Stimulated activated CD4-positive, alpha-beta T cell treated with anti-CD3 and anti-CD28 coated beads, Interleukin-12 subunit alpha, Interleukin-12 subunit beta, amount 100 ng/mL, for 4 hours (primary cell): ENCODE measurements around the gene CA4.
"Not testable (repeated sequence)": the region's sequence is repeated elsewhere in the genome, so short reads cannot be mapped to it uniquely, and the experiment has no call there.

Source experiments
- DNase-seq: peaks from one replicate; pipeline ENCODE4 v3.0.0-alpha.2; 2020

CA4 gene

GRCh38 chr17:60156746-60157145 lies 7.0 kb downstream of the CA4 start:
- DNase-seq, result no peak

GRCh38 chr17:60157487-60158040 lies 7.8 kb downstream of the CA4 start:
- no peak for DNase-seq

- DNase-seq, result no peak
These were observed 9.1 kb downstream of the CA4 start for GRCh38 chr17:60158751-60159478.

GRCh38 chr17:60159479-60159866 lies 9.7 kb downstream of the CA4 start:
- DNase-seq, result no peak

GRCh38 chr17:60160829-60161501 lies 11.2 kb downstream of the CA4 start:
- no peak for DNase-seq

- no peak for DNase-seq
These were observed 12.0 kb downstream of the CA4 start for GRCh38 chr17:60161598-60162330.

- no peak for DNase-seq
These were observed 13.5 kb downstream of the CA4 start for GRCh38 chr17:60163108-60163784.

GRCh38 chr17:60164164-60164563 lies 14.4 kb downstream of the CA4 start:
- no peak for DNase-seq

- no peak for DNase-seq
These were observed 14.9 kb downstream of the CA4 start for GRCh38 chr17:60164697-60165096.

- DNase-seq, result no peak
These were observed 15.4 kb downstream of the CA4 start for GRCh38 chr17:60165223-60165622.

- no peak for DNase-seq
These were observed 16.2 kb downstream of the CA4 start for GRCh38 chr17:60165971-60166370.

GRCh38 chr17:60167065-60167741 lies 17.4 kb downstream of the CA4 start:
- DNase-seq, result no peak

- no peak for DNase-seq
These were observed 18.9 kb downstream of the CA4 start for GRCh38 chr17:60168654-60169053.

GRCh38 chr17:60169921-60170817 lies 20.4 kb downstream of the CA4 start:
- DNase-seq, result no peak

GRCh38 chr17:60170835-60171752 lies 21.3 kb downstream of the CA4 start:
- no peak for DNase-seq

GRCh38 chr17:60171753-60172079 lies 21.9 kb downstream of the CA4 start:
- no peak for DNase-seq

GRCh38 chr17:60173304-60173819 lies 23.6 kb downstream of the CA4 start:
- DNase-seq, result no peak

GRCh38 chr17:60174035-60174434 lies 24.3 kb downstream of the CA4 start:
- no peak for DNase-seq

GRCh38 chr17:60174767-60175166 lies 25.0 kb downstream of the CA4 start:
- not testable (repeated sequence) for DNase-seq

GRCh38 chr17:60176763-60177162 lies 27.0 kb downstream of the CA4 start:
- not testable (repeated sequence) for DNase-seq
